Endothelial cell (in vitro differentiated cells): ENCODE results near the gene SECTM1. TPM values are rescaled to one million over a fixed set of nuclear protein-coding genes. Genes with fewer than 3 reads are reported as not detected.
"Not testable (repeated sequence)": the region's sequence is repeated elsewhere in the genome, so short reads cannot be mapped to it uniquely, and the experiment has no call there.

Experiments used
- DNase-seq: peaks from one replicate; pipeline ENCODE4 v3.0.0; 2021; ENCODE audit warnings: low spot score
- H3K27ac Mint-ChIP-seq: one replicate; pipeline ENCODE4 v1.8.0; 2021; ENCODE audit warnings: mixed read lengths, inconsistent platforms; ENCODE audit not compliant: unreplicated experiment
- H3K27me3 Mint-ChIP-seq: one replicate; pipeline ENCODE4 v1.8.0; 2021; ENCODE audit warnings: mild to moderate bottlenecking, moderate library complexity, mixed read lengths, inconsistent platforms; ENCODE audit not compliant: unreplicated experiment
- H3K36me3 Mint-ChIP-seq: one replicate; pipeline ENCODE4 v1.8.0; 2021; ENCODE audit warnings: mild to moderate bottlenecking, low read depth, mixed read lengths, inconsistent platforms; ENCODE audit not compliant: unreplicated experiment
- H3K4me1 Mint-ChIP-seq: one replicate; pipeline ENCODE4 v1.8.0; 2021; ENCODE audit warnings: mild to moderate bottlenecking, mixed read lengths, inconsistent platforms; ENCODE audit not compliant: unreplicated experiment
- H3K4me3 Mint-ChIP-seq: one replicate; pipeline ENCODE4 v1.8.0; 2021; ENCODE audit warnings: mild to moderate bottlenecking, mixed read lengths, inconsistent platforms; ENCODE audit not compliant: unreplicated experiment
- H3K9me3 Mint-ChIP-seq: one replicate; pipeline ENCODE4 v1.8.0; 2021; ENCODE audit warnings: mixed read lengths, inconsistent platforms; ENCODE audit not compliant: unreplicated experiment
- CTCF ChIP-seq: fragments of 200-600 bp; sonication (generic); IDR thresholded peaks from one replicate; pipeline ENCODE4 v1.5.0; 2021; ENCODE audit warnings: antibody characterized with exemption; ENCODE audit not compliant: unreplicated experiment
- total RNA-seq: library from RNA; stranded (reverse); fragmentation: NEBNext Ultra II Directional; extraction: Animal tissue kit (Norgen Biotek cat#: 25700); gene quantifications from one replicate; pipeline ENCODE4 v1.2.1, GENCODE V29; 2021; ENCODE audit not compliant: unreplicated experiment

SECTM1 gene
- total RNA-seq, 1 donor from 2014 or later = not detected

DNA sequence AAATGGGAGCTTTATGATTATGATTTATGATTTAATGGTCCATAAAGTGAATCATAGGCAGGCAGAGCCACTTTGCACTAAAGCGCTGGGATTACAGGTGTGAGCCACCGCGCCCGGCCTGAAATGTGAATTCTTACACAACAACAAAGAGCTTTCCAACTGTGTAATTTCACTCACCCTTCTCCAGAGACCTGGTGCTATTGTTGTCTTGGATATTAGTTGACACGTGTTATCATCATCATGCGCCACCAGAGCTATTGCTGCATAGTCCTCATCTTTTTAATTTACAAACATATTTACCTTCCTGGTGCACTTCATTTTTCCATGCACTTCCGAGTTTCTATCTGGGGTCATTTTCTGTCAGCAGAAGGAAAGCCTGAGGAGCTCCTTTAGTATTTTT, 33.2 kb upstream of the SECTM1 start:
- Mint-ChIP-seq H3K27ac (no peak overlapping the region), H3K4me3 (no peak overlapping the region), H3K36me3 (peaks cover 4% of the 10 kb centered on the region), H3K9me3 (no peaks in the 10 kb centered on the region), H3K27me3 (peaks cover 9% of the 10 kb centered on the region), H3K4me1 (peaks cover 3% of the 10 kb centered on the region)
- DNase-seq = no peak
- no peak for TF ChIP-seq CTCF

GRCh38 chr17:82365606-82366295, 32.2 kb upstream of the SECTM1 start:
- no peak overlapping the region for H3K27ac Mint-ChIP-seq
- DNase-seq = no peak

GRCh38 chr17:82361885-82362633, 28.5 kb upstream of the SECTM1 start:
- H3K36me3 Mint-ChIP-seq = peaks cover 4% of the 10 kb centered on the region
- DNase-seq = no peak
- H3K27me3 Mint-ChIP-seq = peaks cover 1% of the 10 kb centered on the region
- H3K9me3 Mint-ChIP-seq = no peaks in the 10 kb centered on the region
- no peak for TF ChIP-seq CTCF
- no peak overlapping the region for H3K4me3 Mint-ChIP-seq
- no peak overlapping the region for H3K27ac Mint-ChIP-seq
- peaks cover 3% of the 10 kb centered on the region for H3K4me1 Mint-ChIP-seq

More at GRCh38 chr17:82365606-82366295, 32.2 kb upstream of the SECTM1 start:
- no peak for TF ChIP-seq CTCF
- H3K36me3 Mint-ChIP-seq = peaks cover 4% of the 10 kb centered on the region
- no peak overlapping the region for H3K4me3 Mint-ChIP-seq
- H3K4me1 Mint-ChIP-seq = peaks cover 3% of the 10 kb centered on the region
- no peaks in the 10 kb centered on the region for H3K9me3 Mint-ChIP-seq
- peaks cover 7% of the 10 kb centered on the region for H3K27me3 Mint-ChIP-seq

DNA sequence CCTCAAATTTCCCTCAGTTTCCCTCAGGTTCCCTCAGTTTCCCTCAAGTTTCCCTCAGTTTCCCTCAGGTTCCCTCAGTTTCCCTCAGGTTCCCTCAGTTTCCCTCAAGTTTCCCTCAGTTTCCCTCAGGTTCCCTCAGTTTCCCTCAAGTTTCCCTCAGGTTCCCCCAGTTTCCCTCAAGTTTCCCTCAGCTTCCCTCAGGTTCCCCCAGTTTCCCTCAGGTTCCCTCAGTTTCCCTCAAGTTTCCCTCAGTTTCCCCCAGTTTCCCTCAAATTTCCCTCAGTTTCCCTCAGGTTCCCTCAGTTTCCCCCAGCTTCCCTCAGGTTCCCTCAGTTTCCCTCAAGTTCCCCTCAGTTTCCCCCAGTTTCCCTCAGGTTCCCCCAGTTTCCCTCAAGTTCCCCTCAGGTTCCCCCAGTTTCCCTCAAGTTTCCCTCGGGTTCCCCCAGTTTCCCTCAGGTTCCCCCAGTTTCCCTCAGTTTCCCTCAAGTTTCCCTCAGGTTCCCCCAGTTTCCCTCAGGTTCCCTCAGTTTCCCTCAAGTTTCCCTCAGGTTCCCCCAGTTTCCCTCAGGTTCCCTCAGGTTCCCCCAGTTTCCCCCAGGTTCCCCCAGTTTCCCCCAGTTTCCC, 26.0 kb upstream of the SECTM1 start:
- not testable (repeated sequence) for H3K4me3 Mint-ChIP-seq, DNase-seq, H3K9me3 Mint-ChIP-seq, H3K27ac Mint-ChIP-seq, H3K4me1 Mint-ChIP-seq, H3K27me3 Mint-ChIP-seq, H3K36me3 Mint-ChIP-seq

DNA sequence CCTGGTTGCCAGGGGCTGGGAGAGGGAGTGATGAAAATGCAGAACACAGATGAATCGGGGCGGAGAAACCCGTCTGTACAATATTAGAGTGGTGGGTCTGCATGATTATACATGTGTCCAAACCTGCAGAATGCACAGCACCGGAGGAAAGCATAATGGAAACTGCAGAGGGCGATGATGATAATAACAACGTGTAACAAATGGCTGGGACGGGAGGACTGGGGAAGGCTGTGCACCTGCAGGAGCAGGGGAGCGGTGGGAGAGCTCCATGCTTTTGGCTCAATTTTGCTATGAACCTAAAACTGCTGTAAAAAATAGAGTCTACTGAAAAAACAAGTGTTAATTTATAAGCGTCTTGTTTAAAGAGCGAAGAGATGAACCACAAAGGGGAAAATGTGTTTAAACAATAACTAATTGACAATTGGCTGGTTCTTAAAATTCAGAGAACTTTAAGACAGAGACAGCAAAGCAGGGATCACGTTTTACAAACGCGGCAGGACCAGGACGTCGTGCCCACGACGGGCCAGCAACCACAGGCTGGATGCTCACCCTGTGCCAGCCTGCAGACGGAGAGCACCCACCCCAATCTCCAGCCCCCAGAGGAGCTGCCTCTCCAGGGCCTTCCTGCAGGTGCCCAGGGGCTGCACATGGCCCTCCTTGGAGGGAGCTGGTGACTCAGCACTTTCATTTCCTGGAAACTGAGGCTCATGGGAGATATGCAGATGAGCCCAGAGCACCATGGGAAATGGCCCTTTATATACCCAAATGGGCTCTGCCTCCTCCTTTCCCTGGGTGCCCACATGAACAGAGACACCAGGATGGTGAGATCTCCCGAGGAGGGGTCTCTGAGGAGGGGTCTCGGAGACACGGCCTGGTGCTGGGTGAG, 25.1 kb upstream of the SECTM1 start, which contains the start of gene TEX19:
TEX19 (plus strand) TSS at position 783 of the 886 bp plus-strand sequence. CDS start 2,904 bp downstream, outside the sequence.
- no peaks in the 10 kb centered on the region for H3K4me1 Mint-ChIP-seq

More for the DNA sequence above, 25.1 kb upstream of the SECTM1 start, which contains the start of gene TEX19:
- Mint-ChIP-seq H3K9me3 (no peaks in the 10 kb centered on the region), H3K27me3 (peaks cover 1% of the 10 kb centered on the region), H3K4me3 (no peak within 1 kb of the TSS), H3K27ac (no peak within 1 kb of the TSS), H3K36me3 (no peaks in the 10 kb centered on the region)
- no peak for DNase-seq
- TF ChIP-seq CTCF = no peak
